Dedifferentiated amniotic fluid mesenchymal stem cell (primary cell): ENCODE results near the gene ZNF428.

Source experiments
- DNase-seq: peaks from one replicate; pipeline ENCODE4 v3.0.0-alpha.2; 2016; ENCODE audit errors: extremely low spot score

Gene ZNF428

GRCh38 chr19:43562226-43562697 is 57.2 kb downstream of the ZNF428 start:
- DNase-seq, result no peak

- no peak for DNase-seq
Observed at GRCh38 chr19:43561139-43561970, 58.1 kb downstream of the ZNF428 start.

GRCh38 chr19:43560687-43561086 is 58.7 kb downstream of the ZNF428 start:
- no peak for DNase-seq
